SK-MEL-5 (cell line): Measurements from ENCODE around the gene CNIH3. TPM values are rescaled to one million over a fixed set of nuclear protein-coding genes. Genes with fewer than 3 reads are reported as not detected.

Experiments
- DNase-seq: peaks from one replicate; pipeline ENCODE4 v3.0.0-alpha.2; 2016; ENCODE audit warnings: low read depth, low spot score
- in situ Hi-C: cut with HindIII; loops from 2 replicates; pipeline ENCODE4 v1.10.0; 2016; ENCODE audit warnings: low sequenced_read_pairs, high pct_unique_total_duplicates, low pct_unique_long_range_greater_than_20kb
- total RNA-seq: library from RNA; depleted of rRNA; stranded (reverse); fragments of >200 nt; shearing (Covaris generic); gene quantifications from 2 replicates; pipeline ENCODE4 v1.2.3, GENCODE V29; 2014; rRNA removed

Gene CNIH3
- total RNA-seq, 1 experiment from 2014 or later, result 3.1 TPM

- in situ Hi-C loops, result no loop called here
Measured at GRCh38 chr1:224789311-224789710, 173.2 kb downstream of the CNIH3 start.

More at GRCh38 chr1:224789311-224789710, 173.2 kb downstream of the CNIH3 start:
- no peak for DNase-seq

Other genes with a start within 250 kb of the CNIH3 start
- gene WDR26, start 181.5 kb upstream of the CNIH3 start, total RNA-seq, result 40.3 and 44.4 TPM in 2 replicates